PC-3 (cell line): ENCODE results near the gene SMIM22. TPM values are rescaled to one million over a fixed set of nuclear protein-coding genes. Genes with fewer than 3 reads are reported as not detected.
"Not testable (repeated sequence)": the region's sequence is repeated elsewhere in the genome, so short reads cannot be mapped to it uniquely, and the experiment has no call there.

Source experiments
- ATAC-seq: fragments of 200-7000 bp; cut with Tn5 transposase; 2 replicates; pipeline ENCODE4 v1.9.1; 2020; ENCODE audit warnings: mild to moderate bottlenecking, moderate library complexity
- BruUV-seq: library from RNA; stranded (reverse); fragments of 400-500 nt; replicated peaks from 2 replicates; lab custom pipeline; 2021; lab: Mats Ljungman, UMichigan
- CTCF ChIA-PET: fragments of 300-600 bp; sonication (Branson Sonifier 250); formaldehyde crosslinking; loops from one replicate; lab custom pipeline; 2022; ENCODE audit warnings: antibody characterized with exemption; lab: Charles Lee
- POLR2A ChIA-PET: fragments of 300-600 bp; sonication (Branson Sonifier 250); formaldehyde crosslinking; loops from one replicate; lab custom pipeline; 2022; ENCODE audit warnings: antibody characterized with exemption; ENCODE audit not compliant: unreplicated experiment; lab: Charles Lee
- DNase-seq: peaks from one replicate; pipeline ENCODE4 v3.0.0-alpha.2; 2015
- H2AFZ ChIP-seq: fragments of 300-600 bp; sonication (generic); 2 replicates; pipeline ENCODE4 v1.6.0; 2016; ENCODE audit warnings: antibody characterized with exemption, low read length
- H3F3A ChIP-seq: fragments of 300-600 bp; sonication (generic); one replicate; pipeline ENCODE4 v1.6.0; 2017; ENCODE audit warnings: antibody characterized with exemption, low read length, control low read depth, mild to moderate bottlenecking; ENCODE audit not compliant: unreplicated experiment
- H3K27ac ChIP-seq: fragments of 300-600 bp; sonication (generic); 2 replicates; pipeline ENCODE4 v1.5.1; 2016; ENCODE audit warnings: mild to moderate bottlenecking, low read length
- H3K27me3 ChIP-seq: fragments of 300-600 bp; sonication (generic); 2 replicates; pipeline ENCODE4 v1.6.1; 2016; ENCODE audit warnings: low read length, mixed read lengths
- H3K36me3 ChIP-seq: fragments of 300-600 bp; sonication (generic); 2 replicates; pipeline ENCODE4 v1.6.1; 2016; ENCODE audit warnings: low read depth, mixed run types, low read length, mixed read lengths
- H3K4me1 ChIP-seq: fragments of 300-600 bp; sonication (generic); 2 replicates; pipeline ENCODE4 v1.5.1; 2016; ENCODE audit warnings: low read length; ENCODE audit not compliant: insufficient read depth
- H3K4me2 ChIP-seq: fragments of 300-600 bp; sonication (generic); 2 replicates; pipeline ENCODE4 v1.6.0; 2016; ENCODE audit warnings: low read length
- H3K4me3 ChIP-seq: fragments of 300-600 bp; sonication (generic); 2 replicates; pipeline ENCODE4 v1.5.1; 2016; ENCODE audit warnings: mild to moderate bottlenecking, low read length, mixed read lengths
- H3K79me2 ChIP-seq: fragments of 300-600 bp; sonication (generic); 2 replicates; pipeline ENCODE4 v1.6.1; 2017; ENCODE audit warnings: low read length, mixed read lengths
- H3K9ac ChIP-seq: fragments of 300-600 bp; sonication (generic); 2 replicates; pipeline ENCODE4 v1.6.0; 2016; ENCODE audit warnings: mild to moderate bottlenecking, low read length
- H3K9me2 ChIP-seq: fragments of 300-600 bp; sonication (generic); replicated peaks from 2 replicates; pipeline ENCODE4 v1.6.1; 2016; ENCODE audit warnings: mixed run types, low read length, mixed read lengths
- H3K9me3 ChIP-seq: fragments of 300-600 bp; sonication (generic); 2 replicates; pipeline ENCODE4 v1.6.1; 2016; ENCODE audit warnings: low read length, mixed read lengths
- H4K20me1 ChIP-seq: fragments of 300-600 bp; sonication (generic); 2 replicates; pipeline ENCODE4 v1.6.1; 2016; ENCODE audit warnings: low read length, mixed read lengths
- CTCF ChIP-seq: fragments of 300-600 bp; sonication (generic); conservative IDR thresholded peaks from 2 replicates; pipeline ENCODE4 v1.5.1; 2017; ENCODE audit warnings: antibody characterized with exemption, low read depth, mild to moderate bottlenecking, low read length
- EZH2 ChIP-seq: fragments of 300-600 bp; sonication (generic); IDR thresholded peaks from one replicate; pipeline ENCODE4 v1.6.1; 2017; ENCODE audit warnings: antibody characterized with exemption, mild to moderate bottlenecking, low read length; ENCODE audit not compliant: unreplicated experiment
- EZH2phosphoT487 ChIP-seq: fragments of 300-600 bp; sonication (generic); IDR thresholded peaks from 2 replicates; pipeline ENCODE4 v1.6.1; 2018; ENCODE audit warnings: mild to moderate bottlenecking, antibody characterized with exemption, low read length, borderline replicate concordance
- intact Hi-C: fragments of 100-400 bp; cut with micrococcal nuclease; formaldehyde crosslinking; loops from 2 replicates; pipeline ENCODE4 v1.9.0; 2023
- total RNA-seq: library from RNA; depleted of rRNA; stranded (reverse); fragments of >200 nt; gene quantifications from 2 replicates; pipeline ENCODE4 v1.2.3, GENCODE V29; 2014

The SMIM22 gene
- total RNA-seq, 1 experiment from 2014 or later, result not detected

- Histone ChIP-seq H3K9me2 (no peaks in the 10 kb centered on the region), H3K27ac (no peak overlapping the region), H3K4me2 (no peak overlapping the region), H3K79me2 (no peaks in the 10 kb centered on the region), H3K27me3 (no peaks in the 10 kb centered on the region), H3K9ac (no peak overlapping the region), H3K4me1 (peaks cover 5% of the 10 kb centered on the region; the same call in 1 of the 2 replicates), H3K36me3 (no peaks in the 10 kb centered on the region), H3F3A (no peaks in the 10 kb centered on the region), H2AFZ (no peak overlapping the region), H3K4me3 (no peak overlapping the region), H3K9me3 (no peaks in the 10 kb centered on the region), H4K20me1 (no peaks in the 10 kb centered on the region)
- CTCF ChIA-PET, result no interaction called here
- no peak for TF ChIP-seq CTCF
- TF ChIP-seq EZH2, result no peak
- no peak for TF ChIP-seq EZH2phosphoT487
- intact Hi-C loops, result no loop called here
- DNase-seq (no peak), ATAC-seq (no peak)
- POLR2A ChIA-PET, result no interaction called here
- BruUV-seq, result no TSS peak
These were observed 11.2 kb upstream of the SMIM22 start for GRCh38 chr16:4783951-4784336.

GRCh38 chr16:4784444-4784987 is 10.7 kb upstream of the SMIM22 start:
- POLR2A ChIA-PET, BruUV-seq: not testable (repeated sequence)

GRCh38 chr16:4785758-4786433 is 9.3 kb upstream of the SMIM22 start:
- H3K9me2 ChIP-seq, result no peaks in the 10 kb centered on the region
- intact Hi-C loops, result no loop called here
- TF ChIP-seq EZH2 (no peak), CTCF (no peak), EZH2phosphoT487 (no peak)
- H3K9ac ChIP-seq, result no peak overlapping the region
- ChIA-PET CTCF (no interaction called here), POLR2A (no interaction called here)
- H2AFZ ChIP-seq, result no peak overlapping the region
- no TSS peak for BruUV-seq
- H3K9me3 ChIP-seq, result no peaks in the 10 kb centered on the region
- H3F3A ChIP-seq, result no peaks in the 10 kb centered on the region
- H3K79me2 ChIP-seq, result no peaks in the 10 kb centered on the region
- ATAC-seq, result no peak
- no peak overlapping the region for H3K4me3 ChIP-seq
- H3K4me1 ChIP-seq, result no peaks in the 10 kb centered on the region
- H4K20me1 ChIP-seq, result no peaks in the 10 kb centered on the region
- H3K27ac ChIP-seq, result no peak overlapping the region
- no peak overlapping the region for H3K4me2 ChIP-seq
- H3K27me3 ChIP-seq, result no peaks in the 10 kb centered on the region
- no peaks in the 10 kb centered on the region for H3K36me3 ChIP-seq
- DNase-seq, result no peak

More at GRCh38 chr16:4784444-4784987, 10.7 kb upstream of the SMIM22 start:
- H3K4me1 ChIP-seq, H3K79me2 ChIP-seq, H3K27ac ChIP-seq, intact Hi-C loops, H3K36me3 ChIP-seq, H3K27me3 ChIP-seq, H3K4me2 ChIP-seq, H3K9me3 ChIP-seq, H3F3A ChIP-seq, H3K9me2 ChIP-seq, H2AFZ ChIP-seq, H3K9ac ChIP-seq, H4K20me1 ChIP-seq, H3K4me3 ChIP-seq, DNase-seq, ATAC-seq: not testable (repeated sequence)
- CTCF ChIA-PET, result interaction anchor here (0.6 kb wide), 1 partner anchor 61 kb away, joined by 3 read pairs; no protein-coding TSS in a partner anchor
